GM19372 (cell line): ENCODE measurements around the gene KRTAP5-2.
"Not testable (repeated sequence)": the region's sequence is repeated elsewhere in the genome, so short reads cannot be mapped to it uniquely, and the experiment has no call there.

Experiments
- ATAC-seq: cut with Tn5 transposase; IDR thresholded peaks from one replicate; pipeline ENCODE4 v1.9.1; 2021; ENCODE audit warnings: mild to moderate bottlenecking, low read depth, moderate library complexity; ENCODE audit not compliant: unreplicated experiment

KRTAP5-2 gene

DNA sequence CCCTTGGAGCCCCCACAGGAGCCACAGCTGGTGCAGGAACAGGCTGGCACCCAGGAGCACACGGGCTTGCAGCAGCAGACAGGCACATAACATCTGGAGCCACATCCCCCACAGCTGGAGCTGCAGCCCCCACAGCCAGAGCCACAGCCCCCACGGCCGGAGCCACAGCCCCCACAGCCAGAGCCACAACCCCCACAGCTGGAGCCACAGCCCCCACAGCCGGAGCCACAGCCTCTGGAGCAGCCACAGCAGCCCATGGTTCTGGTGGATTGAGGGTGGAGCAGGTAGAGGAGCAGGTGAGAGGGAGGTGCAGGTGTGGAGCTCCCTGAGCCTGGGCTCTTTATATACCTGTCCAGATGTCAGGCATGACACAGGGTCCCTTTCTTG lies at the start of gene KRTAP5-2:
Gene KRTAP5-2 (minus strand): TSS at position 301 of the 387 bp plus-strand sequence. CDS start 44 bp downstream, at position 257.
- no peak for ATAC-seq

DNA sequence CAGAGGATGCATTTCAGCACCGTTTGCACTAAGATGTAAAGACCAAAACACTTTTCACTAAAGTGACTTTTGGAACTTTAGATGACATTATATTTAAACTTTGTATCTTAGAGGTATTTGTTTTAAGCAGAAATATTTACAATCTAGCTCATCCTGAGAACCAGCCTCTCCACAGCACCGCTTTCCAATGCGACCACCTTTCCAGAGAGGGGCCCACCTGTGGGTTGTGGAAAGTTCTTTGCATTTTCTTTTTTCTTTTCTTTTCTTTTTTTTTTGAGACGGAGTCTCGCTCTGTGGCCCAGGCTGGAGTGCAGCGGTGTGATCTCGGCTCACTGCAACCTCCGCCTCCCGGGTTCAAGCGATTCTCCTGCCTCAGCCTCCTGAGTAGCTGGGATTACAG lies 48.4 kb upstream of the KRTAP5-2 start:
- ATAC-seq: not testable (repeated sequence)

DNA sequence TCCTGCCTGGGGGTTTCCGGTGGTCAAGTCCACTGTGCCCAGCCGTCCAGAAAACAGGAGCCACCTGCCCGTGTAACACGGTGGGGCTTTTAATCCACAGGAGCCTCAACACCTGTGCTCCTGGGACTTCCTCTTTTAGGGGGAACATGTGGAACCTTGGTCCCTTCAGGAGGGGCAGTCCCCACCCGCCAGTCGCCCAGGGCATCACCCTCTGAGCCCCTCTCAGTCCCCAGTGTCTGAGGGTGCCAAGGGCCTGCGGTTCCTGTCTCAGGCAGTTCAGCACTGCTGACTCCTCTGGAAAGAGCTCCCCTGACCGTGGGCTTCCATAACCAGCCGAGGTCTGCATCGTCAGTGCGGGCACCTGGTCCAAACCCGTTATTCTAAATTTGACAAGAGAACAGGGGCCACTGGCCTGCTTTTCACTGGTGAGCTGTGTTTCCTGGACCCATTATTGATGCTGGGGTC lies 47.3 kb upstream of the KRTAP5-2 start:
- ATAC-seq: no peak

GRCh38 chr11:1644601-1645356 lies 46.7 kb upstream of the KRTAP5-2 start:
- no peak for ATAC-seq

- ATAC-seq: no peak
Observed at GRCh38 chr11:1643146-1643690, 45.1 kb upstream of the KRTAP5-2 start.

DNA sequence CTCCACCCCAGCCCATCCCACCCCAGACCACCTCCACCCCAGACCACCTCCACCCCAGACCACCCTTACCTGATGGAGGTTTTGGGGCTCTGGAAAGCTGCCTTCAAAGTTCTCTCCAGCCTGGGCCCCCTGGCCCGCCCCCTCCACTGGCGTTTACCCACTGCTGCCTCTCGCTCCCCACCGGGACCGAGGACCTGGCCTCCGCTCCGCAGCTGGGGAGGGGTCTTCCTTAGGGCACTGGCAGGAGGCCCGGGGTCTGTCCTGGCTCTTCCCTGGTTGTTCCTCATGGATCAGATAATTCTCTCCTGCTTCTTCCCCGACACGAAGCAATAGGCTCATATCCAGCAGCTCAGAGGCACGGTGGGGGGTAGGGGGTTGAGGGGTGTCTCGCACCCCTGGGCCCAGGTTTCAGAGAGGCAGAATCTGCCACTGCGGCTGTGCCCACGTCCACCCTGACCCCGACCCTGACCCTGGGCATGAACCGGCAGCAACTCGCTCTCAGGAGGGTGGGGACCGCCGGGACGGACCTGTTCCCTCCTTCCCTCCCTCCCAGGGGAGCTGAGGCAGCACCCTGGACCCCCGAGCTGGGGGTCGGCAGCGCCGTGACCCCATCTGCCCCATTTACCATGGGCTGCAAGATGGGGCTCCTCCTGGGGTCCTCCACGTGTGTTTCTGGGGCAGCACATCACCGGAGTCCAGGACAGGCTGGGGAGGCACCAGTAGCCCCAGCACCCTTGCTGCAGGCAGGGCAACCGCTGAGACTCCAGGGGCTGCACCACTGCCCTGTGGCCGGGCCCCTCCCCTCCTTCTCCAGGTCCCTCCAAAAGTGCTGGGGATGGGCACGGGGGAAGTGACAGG lies 44.4 kb upstream of the KRTAP5-2 start:
- no peak for ATAC-seq

- no peak for ATAC-seq
Observed at GRCh38 chr11:1641096-1641495, 43.0 kb upstream of the KRTAP5-2 start.

GRCh38 chr11:1640076-1640946 lies 42.2 kb upstream of the KRTAP5-2 start:
- ATAC-seq: no peak

GRCh38 chr11:1639666-1640065 lies 41.6 kb upstream of the KRTAP5-2 start:
- ATAC-seq: no peak

GRCh38 chr11:1639102-1639620 lies 41.1 kb upstream of the KRTAP5-2 start:
- ATAC-seq: no peak

- ATAC-seq: no peak
Observed at GRCh38 chr11:1638344-1638743, 40.2 kb upstream of the KRTAP5-2 start.

- no peak for ATAC-seq
Observed at GRCh38 chr11:1637628-1638027, 39.5 kb upstream of the KRTAP5-2 start.

GRCh38 chr11:1636291-1636950 lies 38.3 kb upstream of the KRTAP5-2 start:
- ATAC-seq: no peak

- no peak for ATAC-seq
Observed at GRCh38 chr11:1633864-1634263, 35.8 kb upstream of the KRTAP5-2 start.

DNA sequence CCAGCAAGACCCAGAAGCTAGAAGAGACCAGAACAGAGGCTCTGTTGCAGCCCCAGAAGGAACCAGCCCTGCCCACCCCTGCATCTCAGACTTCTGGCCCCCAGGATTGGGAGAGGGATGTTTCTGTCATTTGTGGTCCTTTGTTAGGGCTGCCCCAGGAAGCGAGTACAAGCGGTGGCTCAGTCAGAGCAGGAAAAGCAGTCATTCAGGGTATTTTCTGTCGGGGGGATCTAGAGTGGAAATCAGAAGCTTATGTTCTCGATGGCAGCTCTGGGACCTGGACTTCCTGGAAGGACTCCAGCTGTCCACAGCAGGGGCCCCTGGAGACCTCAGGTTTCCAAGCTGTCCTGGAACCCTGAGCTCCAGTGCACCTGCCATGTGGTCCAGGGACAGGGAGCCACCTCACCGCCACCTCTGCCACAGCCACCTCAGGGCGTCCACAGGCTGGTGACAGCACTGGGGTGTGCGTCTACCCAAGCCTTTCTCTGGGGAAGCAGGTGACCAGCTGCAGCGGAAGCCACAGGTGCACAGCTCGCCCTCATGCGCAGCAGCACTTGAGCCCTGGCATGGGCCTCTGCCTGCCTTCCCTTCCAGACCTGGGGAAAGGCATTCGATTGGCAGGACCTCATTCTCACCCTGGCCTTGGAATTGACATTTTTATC lies 34.1 kb upstream of the KRTAP5-2 start:
- ATAC-seq: no peak

DNA sequence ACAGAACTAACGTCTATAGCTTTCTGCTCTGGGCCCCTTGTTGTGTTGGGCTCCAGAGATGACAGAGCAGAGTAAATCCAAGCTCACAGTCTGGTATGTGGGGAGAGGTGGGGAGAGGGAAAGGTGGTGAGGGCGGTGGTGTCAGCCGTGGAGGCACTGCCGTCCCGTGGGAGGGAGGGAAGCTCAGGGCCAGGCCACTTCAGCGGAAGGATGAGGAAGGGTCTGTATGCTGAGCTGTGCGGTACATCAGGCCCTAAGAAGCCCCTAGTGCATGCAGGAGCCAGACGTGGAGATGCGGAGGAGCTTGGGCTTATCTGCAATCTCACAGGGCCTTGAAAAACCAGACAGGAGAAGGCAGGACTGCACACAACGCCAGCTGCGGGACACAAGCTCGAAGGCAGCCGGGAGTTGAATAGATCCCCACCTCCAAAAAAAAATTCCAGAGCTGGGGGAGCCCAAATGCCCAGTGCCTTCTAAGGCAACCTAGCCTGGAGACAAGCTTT lies 33.0 kb upstream of the KRTAP5-2 start:
- ATAC-seq: no peak

- ATAC-seq: no peak
Observed at GRCh38 chr11:1630271-1630670, 32.2 kb upstream of the KRTAP5-2 start.

- no peak for ATAC-seq
Observed at GRCh38 chr11:1629326-1630185, 31.5 kb upstream of the KRTAP5-2 start, which contains the start of gene KRTAP5-5. KRTAP5-5 (plus strand) TSS chr11:1629775; CDS start chr11:1629841, 66 bp downstream.
